HG02884 (cell line): ENCODE measurements around the gene GFOD1.

Experiments
- ATAC-seq: cut with Tn5 transposase; IDR thresholded peaks from one replicate; pipeline ENCODE4 v1.9.1; 2021; ENCODE audit warnings: mild to moderate bottlenecking, moderate library complexity; ENCODE audit not compliant: unreplicated experiment

Gene GFOD1

GRCh38 chr6:13383328-13384163 is 103.9 kb downstream of the GFOD1 start:
- ATAC-seq, result peak; percentile 96

DNA sequence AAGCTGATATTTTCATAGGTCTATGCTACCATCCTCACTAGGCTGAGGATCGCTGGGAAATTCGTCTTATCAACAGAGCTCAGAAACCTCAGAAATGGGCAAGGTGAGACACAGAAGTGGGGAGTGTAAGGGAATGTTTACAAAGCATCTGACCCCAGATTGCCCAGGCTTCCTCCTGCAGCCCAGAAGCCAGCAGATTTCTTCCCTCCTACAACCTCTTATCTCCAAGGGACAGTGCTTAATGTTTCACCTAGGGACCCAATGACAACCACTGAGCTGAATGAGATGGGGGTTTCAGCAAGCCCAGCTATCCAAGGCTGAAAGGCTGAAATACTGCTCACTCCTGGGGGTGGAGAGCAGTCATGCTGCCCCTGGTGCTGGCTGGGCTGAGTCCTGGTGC is 106.6 kb downstream of the GFOD1 start:
- no peak for ATAC-seq

- ATAC-seq, result no peak
These were observed 108.5 kb downstream of the GFOD1 start for GRCh38 chr6:13378669-13379590.

GRCh38 chr6:13377054-13377758 is 110.2 kb downstream of the GFOD1 start:
- ATAC-seq, result no peak

DNA sequence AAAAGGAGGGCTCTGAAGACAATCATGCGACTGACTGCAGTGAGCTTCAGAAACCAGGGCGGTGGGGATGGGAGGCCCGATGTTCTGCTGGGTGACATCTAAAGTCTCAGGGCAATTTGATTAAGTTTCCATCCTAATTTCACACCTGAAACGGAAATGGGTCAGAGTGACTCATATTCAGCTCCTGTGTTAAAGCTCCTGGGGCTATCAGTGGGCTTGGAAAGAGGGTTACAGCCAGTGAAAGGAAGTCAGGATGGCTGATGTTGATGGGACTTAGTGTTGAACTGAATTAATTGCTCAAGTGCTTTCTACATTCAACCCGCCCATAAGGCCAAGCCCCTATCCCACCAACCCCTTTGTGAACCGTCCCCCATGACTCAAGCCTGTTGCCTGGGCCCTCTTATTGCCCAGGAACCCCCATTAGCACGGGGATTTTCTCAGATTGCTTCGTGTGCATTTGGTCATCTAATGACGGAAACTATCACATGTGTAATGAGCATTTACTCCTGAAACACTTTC is 112.0 kb downstream of the GFOD1 start:
- peak; percentile 61 for ATAC-seq

- ATAC-seq, result no peak
These were observed 113.5 kb downstream of the GFOD1 start for GRCh38 chr6:13373919-13374318.

DNA sequence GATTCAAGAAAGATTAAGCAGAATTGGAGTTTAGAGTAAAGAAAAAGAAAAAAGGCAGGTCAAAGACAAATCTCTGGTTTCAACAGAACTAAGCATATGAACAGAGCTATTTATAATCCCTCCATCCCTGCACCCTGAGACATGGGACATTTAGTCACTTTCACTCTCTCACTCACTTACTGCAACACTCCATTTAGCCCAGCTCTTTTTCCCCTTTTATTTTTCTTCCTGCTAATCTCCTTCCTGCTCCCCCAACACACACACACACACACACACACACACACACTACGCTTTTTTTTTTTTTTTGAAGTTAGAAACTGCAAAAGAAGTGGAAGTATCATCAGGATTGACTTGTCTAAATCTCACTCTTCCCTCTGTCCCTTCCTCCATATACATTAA is 113.9 kb downstream of the GFOD1 start:
- no peak for ATAC-seq

DNA sequence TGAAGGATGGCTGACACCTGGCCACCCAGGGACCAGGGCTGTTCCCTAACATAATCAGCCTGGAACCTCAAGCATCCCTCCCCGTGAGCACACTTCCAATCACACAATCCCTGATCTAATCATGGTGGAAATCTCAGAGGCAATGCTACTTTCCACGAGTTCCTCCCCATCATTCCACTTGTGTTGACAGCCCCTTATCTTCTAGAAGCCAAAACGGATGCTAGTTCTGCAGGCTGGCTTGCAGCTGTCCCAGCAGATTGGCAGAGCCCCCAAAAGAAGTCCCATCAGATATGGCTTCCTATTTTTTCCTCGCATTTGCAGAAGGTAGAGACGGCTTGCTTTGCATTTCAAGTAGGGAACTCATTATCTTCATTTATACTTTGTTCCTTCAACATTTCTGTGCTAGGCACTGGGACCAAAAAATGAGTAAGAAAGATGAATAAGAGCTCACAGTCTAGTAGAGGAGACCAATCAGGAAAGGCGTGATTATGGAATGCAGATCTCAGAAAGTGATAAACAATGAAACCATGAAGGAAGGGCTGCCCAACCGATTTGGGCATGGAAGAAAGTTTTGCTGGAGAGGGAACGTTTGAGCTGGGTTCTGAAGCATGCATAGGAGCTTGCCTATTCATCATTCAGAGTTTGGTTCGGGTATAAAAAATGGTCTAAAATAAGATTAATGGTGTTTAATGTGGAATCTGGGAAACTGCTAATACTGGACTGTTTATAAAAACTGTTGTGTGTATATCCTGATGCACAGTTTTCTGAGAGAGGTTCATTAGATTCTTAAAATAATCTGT is 114.5 kb downstream of the GFOD1 start:
- no peak for ATAC-seq

GRCh38 chr6:13372076-13372475 is 115.3 kb downstream of the GFOD1 start:
- ATAC-seq, result no peak

DNA sequence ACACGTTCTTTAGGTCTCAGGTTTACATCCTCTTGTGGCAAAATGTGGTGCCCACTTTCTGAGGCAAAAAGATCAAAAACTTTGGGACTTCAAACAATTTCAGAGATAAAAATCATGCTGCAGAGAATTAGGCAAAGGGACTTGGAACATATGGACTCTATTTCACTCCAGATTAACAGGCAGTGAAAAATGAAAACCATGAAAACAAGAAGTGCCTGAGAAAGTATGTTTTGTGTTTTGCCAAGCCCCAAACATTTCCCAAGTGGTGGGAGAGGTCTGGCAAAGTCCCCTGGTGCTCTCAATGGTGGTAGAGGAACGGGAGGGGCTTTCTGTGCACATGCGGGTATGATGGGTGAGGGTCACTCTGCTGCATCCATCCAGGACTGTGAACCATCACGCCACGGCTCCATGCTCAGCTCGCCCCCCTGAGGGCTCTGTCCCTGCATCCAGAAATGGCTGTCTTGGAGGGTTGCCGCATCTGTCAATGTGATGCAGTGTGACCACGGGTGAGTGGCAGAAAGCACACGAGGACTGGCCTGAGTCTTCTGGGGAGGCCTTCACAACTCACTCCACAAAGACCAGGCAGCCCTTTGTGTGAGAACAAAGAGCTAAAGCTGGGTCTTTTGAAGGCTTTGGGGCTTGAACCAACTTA is 115.9 kb downstream of the GFOD1 start:
- ATAC-seq, result no peak

GRCh38 chr6:13370623-13371022 is 116.8 kb downstream of the GFOD1 start:
- no peak for ATAC-seq

DNA sequence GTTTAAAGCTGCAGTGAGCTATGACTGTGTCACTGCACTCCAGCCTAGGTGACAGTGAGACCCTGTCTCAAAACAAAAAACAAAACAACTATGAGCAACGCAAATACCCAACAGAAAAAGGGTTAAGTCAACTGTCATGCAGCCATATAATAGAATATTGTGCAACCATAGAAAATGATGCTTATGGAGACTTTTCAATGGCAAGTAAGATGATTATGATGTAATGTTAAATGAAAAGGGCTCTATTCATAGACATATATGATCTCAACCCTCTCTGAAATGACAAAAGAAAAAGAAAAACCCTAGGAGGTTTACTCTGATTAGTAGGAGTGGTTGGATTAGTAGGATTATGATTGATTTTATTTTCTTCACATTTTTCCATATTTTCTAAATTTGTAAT is 117.8 kb downstream of the GFOD1 start:
- ATAC-seq, result no peak

DNA sequence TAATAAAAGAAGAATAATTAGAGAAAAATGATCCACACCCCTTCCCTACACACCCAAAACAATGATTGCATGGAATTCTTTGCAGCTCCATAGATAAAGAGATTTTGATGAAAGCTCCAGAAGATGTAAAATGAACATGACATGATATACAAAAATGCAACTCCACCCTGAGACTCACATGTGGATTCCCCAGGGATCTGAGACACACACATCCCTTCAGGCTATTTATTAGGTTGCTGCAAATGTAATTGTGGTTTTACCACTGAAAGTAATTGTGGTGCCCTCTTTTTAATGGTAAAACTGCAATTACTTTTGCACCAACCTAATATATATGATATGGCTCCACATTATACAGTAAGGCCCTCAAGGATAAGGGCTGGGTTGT is 118.7 kb downstream of the GFOD1 start:
- no peak for ATAC-seq

GRCh38 chr6:13368079-13368730 is 119.2 kb downstream of the GFOD1 start:
- no peak for ATAC-seq

GRCh38 chr6:13367396-13367795 is 120.0 kb downstream of the GFOD1 start:
- no peak for ATAC-seq

- ATAC-seq, result no peak
These were observed 122.1 kb downstream of the GFOD1 start for GRCh38 chr6:13365320-13365719.

DNA sequence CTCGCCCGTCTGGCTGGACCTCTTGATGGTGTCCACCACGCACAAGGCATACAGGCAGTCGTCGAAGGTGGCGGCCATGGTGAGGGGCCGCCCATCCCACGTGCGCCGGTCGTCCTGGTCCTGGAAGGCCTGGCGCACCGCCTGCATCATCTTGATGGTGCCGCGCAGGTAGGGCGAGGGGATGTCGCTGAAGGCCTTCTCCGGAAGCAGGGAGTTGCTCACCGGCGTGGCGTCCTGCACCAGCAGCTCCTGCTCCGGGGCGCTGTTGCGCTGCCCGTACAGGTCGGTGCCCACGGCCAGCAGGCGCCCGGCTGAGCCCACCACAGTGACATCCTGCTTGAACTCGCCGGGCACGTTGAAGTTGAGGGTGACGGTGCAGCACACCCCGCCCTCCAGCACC is 122.6 kb downstream of the GFOD1 start:
- no peak for ATAC-seq

DNA sequence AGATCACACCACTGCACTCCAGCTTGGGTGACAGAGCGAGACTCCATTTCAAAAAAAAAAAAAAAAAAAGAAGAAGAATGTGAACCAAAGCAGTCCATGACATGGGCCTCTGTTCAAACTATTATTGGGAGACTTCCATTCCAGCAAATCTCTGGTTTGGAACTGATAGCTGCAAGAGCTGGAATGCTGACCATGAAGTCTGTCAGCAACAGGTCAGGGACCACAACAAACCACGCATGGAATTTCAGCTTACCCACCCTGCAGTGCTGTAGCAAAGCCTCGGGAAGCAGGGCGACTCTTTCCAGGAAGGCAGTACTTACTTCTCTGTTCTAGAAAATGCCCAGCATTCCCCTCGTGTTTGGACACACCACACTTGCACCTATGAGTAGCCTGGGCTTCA is 125.0 kb downstream of the GFOD1 start:
- ATAC-seq, result no peak
